DLD1 (cell line): ENCODE measurements around the gene TFEB.

Experiments used
- in situ Hi-C: cut with HindIII; loops from 2 replicates; pipeline ENCODE4 v1.10.0; 2017; ENCODE audit warnings: low sequenced_read_pairs

The TFEB gene

GRCh38 chr6:41735427-41736185 lies at the start of gene TFEB:
Gene TFEB, minus strand, starts transcription at chr6:41735608. Its CDS starts 44,395 bp downstream, at chr6:41691213.
- in situ Hi-C loops, result no loop called here

GRCh38 chr6:41784581-41785171 lies 49.3 kb upstream of the TFEB start:
- in situ Hi-C loops, result loop anchor here (5.0 to 25.0 kb wide), 2 partner anchors 88 to 253 kb away; no protein-coding TSS in a partner anchor

- in situ Hi-C loops, result loop anchor here (25.0 kb wide), 1 partner anchor 254 kb away; no protein-coding TSS in a partner anchor
Observed at GRCh38 chr6:41783106-41783780, 47.8 kb upstream of the TFEB start.

- in situ Hi-C loops, result loop anchor here (25.0 kb wide), 1 partner anchor 256 kb away; no protein-coding TSS in a partner anchor
Observed at GRCh38 chr6:41781366-41781730, 45.9 kb upstream of the TFEB start.

- in situ Hi-C loops, result loop anchor here (25.0 kb wide), 1 partner anchor 257 kb away; no protein-coding TSS in a partner anchor
Observed at GRCh38 chr6:41780551-41781365, 45.4 kb upstream of the TFEB start, which contains the start of gene PRICKLE4. Gene PRICKLE4, plus strand, starts transcription at chr6:41780782. Its CDS starts 2,692 bp downstream, at chr6:41783474.

- in situ Hi-C loops, result loop anchor here (25.0 kb wide), 1 partner anchor 257 kb away; no protein-coding TSS in a partner anchor
Observed at GRCh38 chr6:41779788-41780550, 44.6 kb upstream of the TFEB start, which contains the start of gene FRS3. Gene FRS3, minus strand, starts transcription at chr6:41779900. Its CDS starts 2,913 bp downstream, at chr6:41776987.

GRCh38 chr6:41779336-41779735 lies 43.9 kb upstream of the TFEB start:
- in situ Hi-C loops, result loop anchor here (25.0 kb wide), 1 partner anchor 258 kb away; no protein-coding TSS in a partner anchor

- in situ Hi-C loops, result loop anchor here (25.0 kb wide), 1 partner anchor 258 kb away; no protein-coding TSS in a partner anchor
Observed at GRCh38 chr6:41778895-41779294, 43.5 kb upstream of the TFEB start.

- in situ Hi-C loops, result loop anchor here (25.0 kb wide), 1 partner anchor 260 kb away; no protein-coding TSS in a partner anchor
Observed at GRCh38 chr6:41777551-41778285, 42.3 kb upstream of the TFEB start.

- in situ Hi-C loops, result loop anchor here (25.0 kb wide), 1 partner anchor 262 kb away; no protein-coding TSS in a partner anchor
Observed at GRCh38 chr6:41775293-41775882, 40.0 kb upstream of the TFEB start.

- in situ Hi-C loops, result loop anchor here (25.0 kb wide), 1 partner anchor 262 kb away; no protein-coding TSS in a partner anchor
Observed at GRCh38 chr6:41774841-41775240, 39.4 kb upstream of the TFEB start.

GRCh38 chr6:41771058-41771983 lies 35.9 kb upstream of the TFEB start:
- in situ Hi-C loops, result no loop called here

- in situ Hi-C loops, result no loop called here
Observed at GRCh38 chr6:41770381-41771057, 35.1 kb upstream of the TFEB start.

- in situ Hi-C loops, result no loop called here
Observed at GRCh38 chr6:41769376-41769775, 34.0 kb upstream of the TFEB start.

GRCh38 chr6:41768545-41769308 lies 33.3 kb upstream of the TFEB start:
- in situ Hi-C loops, result no loop called here
